Measurements from ENCODE around the gene FAM124A. TPM values are rescaled to one million over a fixed set of nuclear protein-coding genes. Genes with fewer than 3 reads are reported as not detected.

FAM124A gene
- total and polyA plus RNA-seq, 12 donors: 0.78 to 11.7 (median 3.4) TPM

DNA sequence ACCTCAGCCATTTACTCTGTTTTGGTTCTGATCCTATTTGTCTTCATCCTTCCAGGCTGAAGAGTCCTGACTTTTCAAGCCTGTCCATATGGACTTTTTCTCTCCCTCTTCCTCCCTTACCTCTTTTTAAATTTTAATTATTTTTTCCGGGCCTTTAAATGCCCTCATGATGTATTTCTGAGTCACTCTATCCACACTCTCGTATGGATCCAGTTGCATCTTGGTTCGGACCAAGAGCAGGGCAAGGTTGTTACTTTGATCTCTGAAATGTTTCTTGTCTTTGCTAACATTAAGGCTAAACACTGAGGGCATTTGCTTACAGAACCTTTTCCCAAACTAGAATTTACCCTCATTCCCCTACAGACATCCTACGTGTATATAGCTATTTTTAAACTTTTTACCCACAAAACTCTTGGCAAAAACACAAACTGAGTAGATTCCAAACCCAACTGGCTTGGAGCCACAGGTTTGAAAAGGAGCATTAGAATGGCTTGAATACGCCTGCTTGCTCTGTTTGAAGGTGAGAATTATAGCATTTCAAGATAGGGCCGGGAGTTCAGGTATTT, 69.9 kb downstream of the FAM124A start:
- Histone ChIP-seq H3K27ac (peak overlapping the region in 1 of 5 donors; percentile 34), H3K9me3 (replicated peaks in 1 of 3) (no peaks in the 10 kb centered on the region), H3K27me3 (no peaks in the 10 kb centered on the region), H3K4me1 (replicated peaks in 1 of 2) (no peaks in the 10 kb centered on the region), H3K4me3 (no peak overlapping the region), H3K36me3 (replicated peaks in 1 of 2) (no peaks in the 10 kb centered on the region)
- TF ChIP-seq, protein P1, sequence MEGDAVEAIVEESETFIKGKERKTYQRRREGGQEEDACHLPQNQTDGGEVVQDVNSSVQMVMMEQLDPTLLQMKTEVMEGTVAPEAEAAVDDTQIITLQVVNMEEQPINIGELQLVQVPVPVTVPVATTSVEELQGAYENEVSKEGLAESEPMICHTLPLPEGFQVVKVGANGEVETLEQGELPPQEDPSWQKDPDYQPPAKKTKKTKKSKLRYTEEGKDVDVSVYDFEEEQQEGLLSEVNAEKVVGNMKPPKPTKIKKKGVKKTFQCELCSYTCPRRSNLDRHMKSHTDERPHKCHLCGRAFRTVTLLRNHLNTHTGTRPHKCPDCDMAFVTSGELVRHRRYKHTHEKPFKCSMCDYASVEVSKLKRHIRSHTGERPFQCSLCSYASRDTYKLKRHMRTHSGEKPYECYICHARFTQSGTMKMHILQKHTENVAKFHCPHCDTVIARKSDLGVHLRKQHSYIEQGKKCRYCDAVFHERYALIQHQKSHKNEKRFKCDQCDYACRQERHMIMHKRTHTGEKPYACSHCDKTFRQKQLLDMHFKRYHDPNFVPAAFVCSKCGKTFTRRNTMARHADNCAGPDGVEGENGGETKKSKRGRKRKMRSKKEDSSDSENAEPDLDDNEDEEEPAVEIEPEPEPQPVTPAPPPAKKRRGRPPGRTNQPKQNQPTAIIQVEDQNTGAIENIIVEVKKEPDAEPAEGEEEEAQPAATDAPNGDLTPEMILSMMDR (IDR thresholded peaks at IDR 0.05): no peak
- TF ChIP-seq POLR2A (IDR thresholded peaks at IDR 0.05): no peak
- DNase-seq: no peak
- WGBS, 4 donors: 43 to 55% (median 48%) methylated on average over 6 of the region's 6 CpGs
- intact Hi-C loops (cut with DNase I): no loop called here

DNA sequence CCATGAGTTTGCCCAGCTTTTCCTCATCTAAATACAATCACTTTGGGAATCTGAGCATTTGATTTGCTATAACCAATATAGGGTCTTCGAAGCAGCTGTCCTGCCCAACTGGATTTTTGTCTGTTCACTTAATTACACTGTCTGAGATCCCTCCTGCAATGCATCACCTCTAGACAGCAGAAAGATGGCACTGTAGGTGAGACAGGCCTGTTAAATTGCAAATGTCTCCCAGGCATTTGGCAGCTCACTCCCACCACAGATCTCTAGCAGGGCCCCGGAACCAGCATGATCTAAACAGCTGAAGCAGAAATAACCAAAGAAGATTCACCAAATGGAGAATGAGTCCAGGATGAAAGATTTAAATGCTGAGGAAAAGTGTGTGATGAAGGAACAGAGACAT, 75.4 kb downstream of the FAM124A start:
- Histone ChIP-seq H3K36me3 (replicated peaks in 1 of 2) (no peaks in the 10 kb centered on the region), H3K27me3 (no peaks in the 10 kb centered on the region), H3K27ac (no peak overlapping the region), H3K9me3 (replicated peaks in 1 of 3) (no peaks in the 10 kb centered on the region), H3K4me1 (replicated peaks in 1 of 2) (no peaks in the 10 kb centered on the region), H3K4me3 (no peak overlapping the region)
- TF ChIP-seq POLR2A (IDR thresholded peaks at IDR 0.05): no peak
- TF ChIP-seq, protein P1 (IDR thresholded peaks at IDR 0.05): no peak
- DNase-seq: no peak
- intact Hi-C loops (cut with DNase I): no loop called here
- WGBS, 4 donors: 71 to 89% (median 83%) methylated on average over 2 of the region's 2 CpGs

DNA sequence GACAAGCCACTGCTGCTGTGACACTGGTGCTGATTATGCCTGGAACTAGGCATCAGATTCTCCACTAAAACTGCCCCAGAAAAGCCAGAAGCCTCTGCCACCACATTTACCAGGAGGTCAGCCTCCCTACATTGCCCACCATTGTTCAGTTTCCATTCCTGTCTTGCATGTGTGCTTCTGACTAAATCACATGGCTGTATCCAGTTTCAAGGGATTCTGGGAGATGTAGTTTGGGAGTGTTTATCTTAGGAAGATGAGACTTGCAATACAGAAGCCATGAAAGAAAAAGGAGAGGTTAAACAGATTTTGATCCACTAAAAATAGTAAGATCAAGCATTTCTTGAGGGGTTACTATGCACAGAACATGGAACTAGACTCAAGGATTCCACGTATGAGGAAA, 76.6 kb downstream of the FAM124A start:
- 79 to 95% (median 90%) methylated on average over 1 of the region's 1 CpG for WGBS, 4 donors
- intact Hi-C loops (cut with DNase I): no loop called here

DNA sequence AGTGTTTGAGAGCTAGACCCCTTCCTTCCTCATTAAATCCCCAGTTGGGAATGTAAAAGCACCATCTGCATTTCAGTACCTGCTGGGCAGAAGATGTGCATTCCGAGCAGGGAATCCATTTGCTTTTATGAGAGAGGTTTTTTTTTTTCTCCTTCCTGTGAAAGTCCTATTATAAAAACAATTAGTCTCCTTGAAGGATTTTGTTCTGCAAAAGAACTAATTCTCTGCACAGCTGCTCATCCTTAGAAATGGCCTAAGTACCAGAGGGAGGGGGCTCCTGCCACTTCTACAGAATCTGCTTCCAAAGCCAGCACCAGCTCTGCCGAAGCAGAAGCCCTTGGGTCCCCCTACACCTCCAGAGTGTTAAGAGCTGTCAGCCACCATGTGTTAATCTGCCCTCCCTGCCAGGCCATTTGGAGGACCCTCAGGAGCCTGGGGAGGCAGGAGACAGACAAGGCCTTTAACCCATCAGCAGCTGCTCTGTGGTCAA, 80.9 kb downstream of the FAM124A start:
- no peaks in the 10 kb centered on the region for H3K27me3 ChIP-seq
- H3K4me3 ChIP-seq: no peak overlapping the region
- no peak for DNase-seq
- H3K4me1 ChIP-seq (replicated peaks in 1 of 2): no peaks in the 10 kb centered on the region
- no peaks in the 10 kb centered on the region for H3K9me3 ChIP-seq (replicated peaks in 1 of 3)
- no peaks in the 10 kb centered on the region for H3K36me3 ChIP-seq (replicated peaks in 1 of 2)
- intact Hi-C loops (cut with DNase I): no loop called here
- no peak overlapping the region for H3K27ac ChIP-seq
- no peak for TF ChIP-seq POLR2A (IDR thresholded peaks at IDR 0.05)
- TF ChIP-seq, protein P1 (IDR thresholded peaks at IDR 0.05): no peak
- 61 to 86% (median 79%) methylated on average over 1 to 2 of the region's 2 CpGs for WGBS, 4 donors

More for the DNA sequence above, 76.6 kb downstream of the FAM124A start:
- H3K4me1 ChIP-seq (replicated peaks in 1 of 2): no peaks in the 10 kb centered on the region
- H3K4me3 ChIP-seq: no peak overlapping the region
- no peaks in the 10 kb centered on the region for H3K9me3 ChIP-seq (replicated peaks in 1 of 3)
- H3K36me3 ChIP-seq (replicated peaks in 1 of 2): no peaks in the 10 kb centered on the region
- no peak for DNase-seq
- no peak overlapping the region for H3K27ac ChIP-seq
- H3K27me3 ChIP-seq: no peaks in the 10 kb centered on the region
- TF ChIP-seq, protein P1 (IDR thresholded peaks at IDR 0.05): no peak
- TF ChIP-seq POLR2A (IDR thresholded peaks at IDR 0.05): no peak
